Measurements from ENCODE around the gene TNFSF9. TPM values are rescaled to one million over a fixed set of nuclear protein-coding genes. Genes with fewer than 3 reads are reported as not detected.
A peak's percentile ranks its signal among the peaks of the same experiment; 100 is the strongest.
"Not testable (repeated sequence)": the region's sequence is repeated elsewhere in the genome, so short reads cannot be mapped to it uniquely, and the experiment has no call there.

TNFSF9 gene
- total RNA-seq, 1 donor from 2014 or later: 3.0 TPM

DNA sequence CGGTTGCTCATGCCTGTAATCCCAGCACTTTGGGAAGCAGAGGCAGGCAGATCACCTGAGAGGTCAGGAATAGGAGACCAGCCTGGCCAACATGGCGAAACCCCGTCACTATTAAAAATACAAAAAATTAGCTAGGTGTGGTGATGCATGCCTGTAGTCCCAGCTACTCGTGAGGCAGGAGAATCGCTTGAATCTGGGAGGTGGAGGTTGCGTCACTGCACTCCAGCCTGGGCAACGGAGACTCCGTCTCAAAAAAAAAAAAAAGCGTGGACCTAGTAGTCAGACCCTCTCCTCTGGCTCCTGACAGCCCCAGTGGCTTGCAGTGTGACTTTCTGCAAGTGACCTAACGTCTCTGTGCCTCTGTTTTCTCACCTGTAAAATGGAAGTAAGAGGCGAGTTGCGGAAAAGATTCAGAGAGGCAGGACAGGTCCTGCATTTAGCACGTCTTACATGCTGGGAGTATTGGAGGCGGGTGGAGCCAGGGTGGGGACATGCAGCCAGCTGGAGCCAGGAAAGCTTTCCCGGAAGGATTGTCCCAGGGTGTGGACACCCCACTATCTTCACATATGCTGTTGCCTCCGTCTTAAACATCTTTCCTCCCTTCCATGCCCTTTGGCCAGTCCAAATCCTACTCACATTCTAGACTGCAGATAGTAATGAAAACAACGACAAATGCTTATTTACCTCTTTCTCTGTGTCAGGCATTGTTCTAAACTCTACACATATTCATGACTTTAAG lies 31.6 kb upstream of the TNFSF9 start:
- no peaks in the 10 kb centered on the region for H3K36me3 Mint-ChIP-seq (ENCODE audit: low read depth, unreplicated experiment)
- no peak overlapping the region for H3K4me3 Mint-ChIP-seq (ENCODE audit: unreplicated experiment)
- no peak overlapping the region for H3K27ac Mint-ChIP-seq (ENCODE audit: unreplicated experiment)
- peaks cover 6% of the 10 kb centered on the region for H3K4me1 Mint-ChIP-seq (ENCODE audit: unreplicated experiment)
- H3K27me3 Mint-ChIP-seq (ENCODE audit: unreplicated experiment): peaks cover 24% of the 10 kb centered on the region
- no peak for DNase-seq (ENCODE audit: low spot score)
- TF ChIP-seq, protein P1, sequence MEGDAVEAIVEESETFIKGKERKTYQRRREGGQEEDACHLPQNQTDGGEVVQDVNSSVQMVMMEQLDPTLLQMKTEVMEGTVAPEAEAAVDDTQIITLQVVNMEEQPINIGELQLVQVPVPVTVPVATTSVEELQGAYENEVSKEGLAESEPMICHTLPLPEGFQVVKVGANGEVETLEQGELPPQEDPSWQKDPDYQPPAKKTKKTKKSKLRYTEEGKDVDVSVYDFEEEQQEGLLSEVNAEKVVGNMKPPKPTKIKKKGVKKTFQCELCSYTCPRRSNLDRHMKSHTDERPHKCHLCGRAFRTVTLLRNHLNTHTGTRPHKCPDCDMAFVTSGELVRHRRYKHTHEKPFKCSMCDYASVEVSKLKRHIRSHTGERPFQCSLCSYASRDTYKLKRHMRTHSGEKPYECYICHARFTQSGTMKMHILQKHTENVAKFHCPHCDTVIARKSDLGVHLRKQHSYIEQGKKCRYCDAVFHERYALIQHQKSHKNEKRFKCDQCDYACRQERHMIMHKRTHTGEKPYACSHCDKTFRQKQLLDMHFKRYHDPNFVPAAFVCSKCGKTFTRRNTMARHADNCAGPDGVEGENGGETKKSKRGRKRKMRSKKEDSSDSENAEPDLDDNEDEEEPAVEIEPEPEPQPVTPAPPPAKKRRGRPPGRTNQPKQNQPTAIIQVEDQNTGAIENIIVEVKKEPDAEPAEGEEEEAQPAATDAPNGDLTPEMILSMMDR (IDR thresholded peaks at IDR 0.05; ENCODE audit: unreplicated experiment): no peak
- no peaks in the 10 kb centered on the region for H3K9me3 Mint-ChIP-seq (ENCODE audit: unreplicated experiment)

DNA sequence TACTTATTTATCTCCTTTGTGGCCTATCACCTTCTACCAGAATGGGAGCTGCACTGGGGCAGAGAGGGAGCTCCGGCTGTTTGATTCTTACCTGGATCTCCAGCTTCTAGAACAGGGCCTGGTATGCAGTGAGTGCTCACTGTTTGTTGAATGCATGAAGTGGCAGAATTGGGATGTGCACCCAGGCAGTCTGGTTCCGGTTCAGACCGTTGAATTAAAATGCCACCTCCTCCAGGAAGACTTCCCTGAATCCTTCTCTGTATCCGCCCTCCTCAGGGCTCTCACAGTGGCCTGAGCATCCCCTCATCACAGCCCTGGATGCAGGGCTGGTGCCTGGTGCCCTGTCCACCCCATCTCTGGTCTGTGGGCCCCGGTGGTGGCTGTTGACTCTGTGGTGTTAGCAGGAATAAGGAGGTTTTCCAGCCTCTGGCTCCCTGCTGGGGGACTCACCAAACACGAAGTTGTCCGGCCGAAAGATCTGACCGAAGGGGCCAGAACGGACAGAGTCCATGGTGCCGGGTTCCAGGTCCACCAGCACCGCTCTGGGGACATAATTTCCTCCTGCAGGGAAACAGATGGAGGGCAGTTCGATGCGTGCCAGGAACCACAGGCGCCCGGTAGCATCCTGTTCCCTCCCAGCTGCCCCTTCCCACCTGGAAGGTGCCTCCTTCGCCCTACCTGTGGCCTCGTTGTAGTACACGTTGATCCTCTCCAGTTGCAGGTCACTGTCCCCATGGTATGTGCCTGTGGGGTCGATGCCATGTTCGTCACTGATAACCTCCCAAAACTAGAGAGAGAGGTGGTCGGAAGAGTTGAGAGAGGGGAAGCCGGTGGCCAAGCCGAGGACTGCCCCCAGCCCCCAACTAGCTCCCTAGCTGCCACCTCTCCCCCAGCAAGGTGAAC lies 29.7 kb upstream of the TNFSF9 start:
- Mint-ChIP-seq H3K4me3 (ENCODE audit: unreplicated experiment) (peak overlapping the region; percentile 87), H3K4me1 (ENCODE audit: unreplicated experiment) (peaks cover 6% of the 10 kb centered on the region), H3K27ac (ENCODE audit: unreplicated experiment) (no peak overlapping the region), H3K9me3 (ENCODE audit: unreplicated experiment) (no peaks in the 10 kb centered on the region), H3K27me3 (ENCODE audit: unreplicated experiment) (peaks cover 21% of the 10 kb centered on the region), H3K36me3 (ENCODE audit: low read depth, unreplicated experiment) (no peaks in the 10 kb centered on the region)
- no peak for DNase-seq (ENCODE audit: low spot score)
- TF ChIP-seq, protein P1 (IDR thresholded peaks at IDR 0.05; ENCODE audit: unreplicated experiment): no peak

DNA sequence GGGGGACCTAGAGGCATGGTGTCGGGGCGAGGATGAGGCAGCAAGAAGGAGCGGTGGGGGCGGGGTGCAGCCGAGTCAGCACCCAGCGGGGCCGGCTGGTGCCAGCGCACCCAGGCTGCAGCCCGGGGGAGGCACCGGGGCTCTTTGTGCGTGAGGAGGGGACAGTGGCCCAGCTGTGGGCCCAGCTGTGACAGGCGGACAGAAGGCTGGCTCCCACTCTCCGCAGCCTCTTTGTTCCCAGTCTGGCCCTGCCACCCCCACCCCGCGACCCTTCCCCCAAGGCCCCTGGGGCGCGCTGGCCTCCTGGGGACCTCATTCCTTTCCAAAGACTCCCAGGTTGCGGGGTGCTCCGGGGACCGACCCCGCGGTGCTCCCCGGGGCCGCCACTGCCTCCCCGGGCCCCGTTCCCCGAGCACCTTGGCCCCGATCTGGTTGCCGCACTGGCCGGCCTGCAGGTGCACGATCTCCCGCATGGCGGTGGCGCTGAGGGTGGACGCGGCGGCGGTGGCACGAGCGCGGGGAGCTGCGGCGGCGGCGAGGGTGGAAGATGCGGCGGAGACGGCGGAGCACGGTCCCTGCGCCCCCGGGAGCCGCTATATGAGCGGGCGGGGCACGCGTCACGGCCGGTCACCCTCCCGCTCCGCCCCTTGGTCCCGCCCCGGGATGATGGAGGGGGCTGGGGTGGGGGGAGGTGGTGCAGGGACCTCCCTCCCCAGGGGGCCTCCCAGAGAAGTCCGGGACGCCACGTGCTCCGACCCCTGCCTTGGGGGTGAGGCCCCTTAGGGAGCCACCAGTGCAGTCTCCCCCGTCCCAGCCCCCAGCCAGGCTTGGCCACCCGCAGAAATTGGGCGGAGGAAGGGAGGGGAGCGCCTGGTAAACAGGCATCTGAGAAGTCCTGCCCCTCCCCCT lies 28.8 kb upstream of the TNFSF9 start, which contains the start of gene TUBB4A:
Gene TUBB4A (minus strand): TSS at position 570 of the 909 bp plus-strand sequence. CDS start 97 bp downstream, at position 473.
- peaks cover 21% of the 10 kb centered on the region for H3K27me3 Mint-ChIP-seq (ENCODE audit: unreplicated experiment)

DNA sequence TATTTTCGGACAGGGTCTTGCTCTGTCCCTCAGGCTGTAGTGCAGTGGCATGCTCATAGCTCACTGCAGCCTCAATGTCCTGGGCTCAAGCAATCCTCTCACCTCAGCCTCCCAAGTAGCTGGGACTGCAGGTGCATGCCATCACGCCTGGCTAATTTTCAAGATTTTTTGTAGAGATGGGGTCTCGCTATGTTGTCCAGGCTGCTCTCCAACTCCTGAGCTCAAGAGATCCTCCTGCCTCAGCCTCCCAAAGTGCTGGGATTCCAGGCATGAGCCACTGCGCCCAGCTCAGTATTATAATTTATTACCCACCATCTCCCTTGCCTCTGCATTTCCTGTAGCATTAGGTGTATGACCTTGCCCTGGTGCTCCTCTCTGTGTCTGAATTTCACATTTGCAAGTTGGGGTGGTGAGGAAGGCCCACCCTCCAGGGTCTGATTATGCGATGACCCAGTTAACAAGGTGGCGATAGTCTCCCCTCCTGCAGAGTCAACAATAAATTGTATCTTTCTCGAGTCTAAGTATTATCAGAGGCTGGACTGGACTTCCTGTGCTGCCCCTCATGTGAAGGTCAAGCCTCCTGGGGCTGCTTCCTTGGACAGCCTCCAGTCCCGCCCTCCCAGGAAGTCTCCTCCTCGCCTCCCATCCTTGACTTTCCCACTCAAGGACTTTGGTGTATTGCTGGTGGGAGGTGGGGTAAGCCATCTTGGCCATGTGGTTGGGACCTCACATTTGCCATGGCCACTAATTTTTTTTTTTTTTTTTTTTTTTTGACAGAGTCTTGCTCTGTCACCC lies 27.2 kb upstream of the TNFSF9 start:
- H3K27me3 Mint-ChIP-seq (ENCODE audit: unreplicated experiment): peaks cover 20% of the 10 kb centered on the region
- H3K4me1 Mint-ChIP-seq (ENCODE audit: unreplicated experiment): peaks cover 6% of the 10 kb centered on the region
- H3K27ac Mint-ChIP-seq (ENCODE audit: unreplicated experiment): no peak overlapping the region
- no peaks in the 10 kb centered on the region for H3K9me3 Mint-ChIP-seq (ENCODE audit: unreplicated experiment)
- H3K36me3 Mint-ChIP-seq (ENCODE audit: low read depth, unreplicated experiment): no peaks in the 10 kb centered on the region
- no peak overlapping the region for H3K4me3 Mint-ChIP-seq (ENCODE audit: unreplicated experiment)
- no peak for DNase-seq (ENCODE audit: low spot score)
- TF ChIP-seq, protein P1 (IDR thresholded peaks at IDR 0.05; ENCODE audit: unreplicated experiment): no peak

More for the DNA sequence above, 28.8 kb upstream of the TNFSF9 start, which contains the start of gene TUBB4A:
- H3K4me1 Mint-ChIP-seq (ENCODE audit: unreplicated experiment): peaks cover 6% of the 10 kb centered on the region
- H3K27ac Mint-ChIP-seq (ENCODE audit: unreplicated experiment): no peak within 1 kb of the TSS
- TF ChIP-seq, protein P1 (IDR thresholded peaks at IDR 0.05; ENCODE audit: unreplicated experiment): no peak
- peak within 1 kb of the TSS; percentile 87 for H3K4me3 Mint-ChIP-seq (ENCODE audit: unreplicated experiment)
- peak; percentile 23 for DNase-seq (ENCODE audit: low spot score)
- H3K9me3 Mint-ChIP-seq (ENCODE audit: unreplicated experiment): no peaks in the 10 kb centered on the region
- H3K36me3 Mint-ChIP-seq (ENCODE audit: low read depth, unreplicated experiment): no peaks in the 10 kb centered on the region

DNA sequence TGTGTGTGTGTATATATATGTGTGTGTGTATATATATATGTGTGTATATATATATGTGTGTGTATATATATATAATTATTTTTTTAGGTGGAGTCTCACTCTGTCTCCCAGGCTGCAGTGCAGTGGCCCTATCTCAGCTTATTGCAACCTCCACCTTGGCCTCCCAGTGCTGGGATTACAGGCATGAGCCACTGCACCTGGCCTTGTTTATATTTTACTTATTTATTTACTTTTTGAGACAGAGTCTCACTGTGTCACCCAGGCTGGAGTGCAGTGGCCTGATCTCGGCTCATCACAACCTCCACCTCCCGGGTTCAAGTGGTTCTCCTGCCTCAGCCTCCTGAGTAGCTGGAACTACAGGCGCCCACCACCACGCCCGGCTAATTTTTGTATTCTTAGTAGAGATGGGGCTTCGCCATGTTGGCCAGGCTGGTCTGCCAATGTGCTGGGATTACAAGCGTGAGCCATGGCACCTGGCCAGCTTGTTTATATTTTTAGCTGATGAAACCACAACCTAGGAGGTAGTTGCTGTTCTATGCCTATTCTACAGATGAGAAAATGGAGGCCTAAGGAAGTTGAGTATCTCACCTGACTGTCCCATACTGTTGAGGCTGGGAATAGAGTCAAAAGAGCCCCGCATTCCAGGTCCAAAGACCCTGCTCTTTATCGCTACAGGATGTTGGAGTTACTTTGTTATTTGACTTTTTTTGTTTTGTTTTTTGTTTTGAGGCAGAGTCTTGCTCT lies 22.6 kb upstream of the TNFSF9 start:
- H3K36me3 Mint-ChIP-seq (ENCODE audit: low read depth, unreplicated experiment); H3K27ac Mint-ChIP-seq (ENCODE audit: unreplicated experiment); H3K4me3 Mint-ChIP-seq (ENCODE audit: unreplicated experiment); H3K9me3 Mint-ChIP-seq (ENCODE audit: unreplicated experiment); H3K4me1 Mint-ChIP-seq (ENCODE audit: unreplicated experiment); H3K27me3 Mint-ChIP-seq (ENCODE audit: unreplicated experiment); DNase-seq (ENCODE audit: low spot score): not testable (repeated sequence)

Data from endothelial cell (in vitro differentiated cells).